Endothelial cell of umbilical vein (primary cell): ENCODE measurements around the gene CYFIP2. TPM values are rescaled to one million over a fixed set of nuclear protein-coding genes. Genes with fewer than 3 reads are reported as not detected.

ENCODE experiments used
- BruUV-seq: library from RNA; stranded (reverse); fragments of 400-500 nt; replicated peaks from 2 replicates; lab custom pipeline; 2021; lab: Mats Ljungman, UMichigan
- CTCF ChIA-PET: fragments of 300-600, 350-600 bp; sonication (Branson Sonifier 250); formaldehyde crosslinking; loops from one replicate; lab custom pipeline; 2021; ENCODE audit warnings: antibody characterized with exemption, inconsistent platforms; lab: Charles Lee
- POLR2A ChIA-PET: fragments of 300-600, 350-600 bp; sonication (Branson Sonifier 250); formaldehyde crosslinking; loops from one replicate; lab custom pipeline; 2021; ENCODE audit warnings: antibody characterized with exemption, inconsistent platforms; lab: Charles Lee
- DNase-seq: peaks from one replicate; pipeline ENCODE4 v3.0.0-alpha.2; 2011; ENCODE audit warnings: low read depth, low spot score
- FAIRE-seq: peaks from 2 replicates; lab custom pipeline; 2011; peaks lifted over from hg19 to GRCh38; lab: Jason Lieb, UNC
- H2AFZ ChIP-seq: 2 replicates; pipeline ENCODE4 v1.6.0; 2012; ENCODE audit warnings: low read depth, low read length, control low read depth, inconsistent platforms
- H3K27ac ChIP-seq: 2 replicates; pipeline ENCODE4 v1.5.1; 2011; ENCODE audit warnings: low read depth, mild to moderate bottlenecking, control low read depth, low read length, moderate library complexity; ENCODE audit not compliant: insufficient read depth
- H3K27me3 ChIP-seq, 2 experiments: 2 replicates each; pipeline versions ENCODE4 v1.6.0 to v1.6.1; 2011; ENCODE audit warnings: low read length in 2 of 2, mixed read lengths in 1 of 2; ENCODE audit not compliant: control insufficient read depth in 2 of 2, insufficient read depth in 2 of 2
- H3K36me3 ChIP-seq, 2 experiments: 2 replicates in 1 of 2; 3 replicates in 1 of 2; pipeline ENCODE4 v1.5.1; 2011; ENCODE audit warnings: low read length in 2 of 2, mild to moderate bottlenecking in 1 of 2, moderate library complexity in 1 of 2; ENCODE audit not compliant: control insufficient read depth in 2 of 2, insufficient read depth in 2 of 2; ENCODE audit errors: extremely low read depth in 1 of 2
- H3K4me1 ChIP-seq: 3 replicates; pipeline ENCODE4 v1.5.1; 2011; ENCODE audit warnings: mild to moderate bottlenecking, low read length; ENCODE audit not compliant: control insufficient read depth, insufficient read depth; ENCODE audit errors: extremely low read depth
- H3K4me2 ChIP-seq: 2 replicates; pipeline ENCODE4 v1.6.1; 2011; ENCODE audit warnings: low read length, control low read depth, mixed read lengths; ENCODE audit not compliant: insufficient read depth
- H3K4me3 ChIP-seq, 3 experiments: fragments of 200-600 bp in 1 of 3; sonication (generic), shearing (Covaris generic) in 1 of 3; replicated peaks in 1 of 3; 2 replicates each; pipeline ENCODE4 v1.5.1; 2011 to 2016; ENCODE audit warnings: control low read depth in 3 of 3, low read length in 3 of 3, mild to moderate bottlenecking in 2 of 3, inconsistent platforms in 1 of 3, low read depth in 1 of 3, moderate library complexity in 1 of 3; ENCODE audit not compliant: insufficient read depth in 1 of 3
- H3K79me2 ChIP-seq: 2 replicates; pipeline ENCODE4 v1.6.0; 2012; ENCODE audit warnings: low read length, inconsistent platforms; ENCODE audit not compliant: control insufficient read depth, insufficient read depth
- H3K9ac ChIP-seq: replicated peaks from 2 replicates; pipeline ENCODE3; 2011; ENCODE audit warnings: low read length, control low read depth; ENCODE audit not compliant: insufficient read depth; ENCODE audit errors: extremely low read depth
- H3K9me1 ChIP-seq: replicated peaks from 3 replicates; pipeline ENCODE4 v1.6.0; 2011; ENCODE audit warnings: mild to moderate bottlenecking, low read length; ENCODE audit not compliant: control insufficient read depth, insufficient read depth; ENCODE audit errors: extremely low read depth
- H3K9me3 ChIP-seq: replicated peaks from 2 replicates; pipeline ENCODE4 v1.5.1; 2012; ENCODE audit warnings: low read length, inconsistent platforms; ENCODE audit not compliant: control insufficient read depth, insufficient read depth
- H4K20me1 ChIP-seq: replicated peaks from 2 replicates; pipeline ENCODE3; 2011; ENCODE audit warnings: mild to moderate bottlenecking, low read length; ENCODE audit not compliant: control insufficient read depth, insufficient read depth; ENCODE audit errors: extremely low read depth
- CTCF ChIP-seq, 2 donors: IDR thresholded peaks; 1 replicate in 1 of 2; 2 replicates in 1 of 2; pipeline ENCODE4 v1.5.1; 2011; ENCODE audit warnings: low read length in 2 of 2, mild to moderate bottlenecking in 2 of 2, moderate library complexity in 2 of 2, control low read depth in 1 of 2, inconsistent platforms in 1 of 2, low read depth in 1 of 2; ENCODE audit not compliant: insufficient read depth in 1 of 2; ENCODE audit errors: extremely low read depth in 1 of 2
- EZH2 ChIP-seq: IDR thresholded peaks from 2 replicates; pipeline ENCODE4 v1.6.1; 2012; ENCODE audit warnings: borderline replicate concordance, low read depth, mild to moderate bottlenecking, moderate library complexity, low read length, inconsistent platforms; ENCODE audit not compliant: severe bottlenecking
- FOS ChIP-seq: IDR thresholded peaks from 2 replicates; pipeline ENCODE4 v1.6.1; 2011; ENCODE audit warnings: mild to moderate bottlenecking, low read length, moderate library complexity, borderline replicate concordance; ENCODE audit not compliant: insufficient read depth
- GATA2 ChIP-seq: IDR thresholded peaks from 2 replicates; pipeline ENCODE4 v1.7.0; 2011; ENCODE audit warnings: low read depth, mild to moderate bottlenecking, moderate library complexity, mixed read lengths, low read length; ENCODE audit not compliant: insufficient read length, insufficient read depth
- dilution Hi-C: fragments of 300-500 bp; cut with MboI; formaldehyde crosslinking; loops from one replicate; pipeline ENCODE4 v1.15.0; 2019; ENCODE audit warnings: low sequenced_read_pairs; ENCODE audit not compliant: extremely low pct_ligation_motif_present
- intact Hi-C: fragments of 100-400 bp; cut with micrococcal nuclease; formaldehyde crosslinking; loops from one replicate; pipeline ENCODE4 v1.10.0; 2022
- polyA plus RNA-seq, 4 experiments: library from polyadenylated mRNA; depleted of rRNA in 3 of 4; stranded (reverse) in 3 of 4; unstranded in 1 of 4; fragments of >200 nt; gene quantifications; 2 replicates each; pipeline versions ENCODE4 v1.2.1 to v1.2.3, GENCODE V29; 2011 to 2012; ENCODE audit warnings: missing spikeins in 1 of 4
- total RNA-seq: library from RNA; stranded (reverse); gene quantifications from 2 replicates; pipeline ENCODE4 v1.2.3, GENCODE V29; 2021
- TF ChIP-seq, protein P1 (sequence below): IDR thresholded peaks from 2 replicates; pipeline ENCODE4 v1.6.1; 2011; ENCODE audit not compliant: insufficient read depth, insufficient read length

The CYFIP2 gene
- total and polyA plus RNA-seq, 2 donors (not counting 3 experiments of a cell fraction or from before 2014, with no cell fraction given) = 9.2 to 22.4 TPM

DNA sequence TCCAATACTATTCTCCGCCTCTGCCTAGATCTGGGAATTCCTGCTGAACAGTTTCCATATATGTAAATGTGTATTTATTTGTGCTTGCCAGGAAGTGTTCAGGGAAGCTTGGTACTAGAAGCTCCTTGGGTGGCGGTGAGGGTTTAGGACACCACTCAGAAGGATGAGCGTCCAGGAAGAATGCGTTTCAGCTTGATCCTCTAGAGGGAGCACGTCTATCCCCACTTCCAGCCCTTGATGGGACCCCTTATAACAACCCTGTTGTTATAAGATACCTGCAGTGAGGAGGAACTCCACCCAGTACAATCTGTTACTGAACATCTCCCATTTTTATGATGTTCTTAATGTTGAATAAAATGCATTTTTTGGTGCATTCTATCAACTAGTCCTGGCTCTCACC is 88.9 kb downstream of the CYFIP2 start:
- Histone ChIP-seq H3K36me3 (no peaks in the 10 kb centered on the region), H3K9ac (no peak overlapping the region), H3K4me1 (peaks cover 13% of the 10 kb centered on the region), H2AFZ (no peak overlapping the region), H3K9me1 (no peaks in the 10 kb centered on the region), H3K27me3 (no peaks in the 10 kb centered on the region), H3K79me2 (no peaks in the 10 kb centered on the region), H3K4me2 (no peak overlapping the region), H3K9me3 (no peaks in the 10 kb centered on the region), H4K20me1 (no peaks in the 10 kb centered on the region), H3K27ac (no peak overlapping the region), H3K4me3 (no peak overlapping the region)
- no peak for DNase-seq
- FAIRE-seq = no peak
- TF ChIP-seq GATA2 (no peak), EZH2 (no peak), CTCF (IDR thresholded peaks at IDR 0.05; ENCODE audit: extremely low read depth in 1 of 2, insufficient read depth in 1 of 2, low read depth in 1 of 2, low read length in 2 of 2) (peak; percentile 17 to 31), FOS (no peak)
- TF ChIP-seq, protein P1, sequence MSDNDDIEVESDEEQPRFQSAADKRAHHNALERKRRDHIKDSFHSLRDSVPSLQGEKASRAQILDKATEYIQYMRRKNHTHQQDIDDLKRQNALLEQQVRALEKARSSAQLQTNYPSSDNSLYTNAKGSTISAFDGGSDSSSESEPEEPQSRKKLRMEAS = no peak
- CTCF ChIA-PET = interaction anchor here (0.6 to 5.2 kb wide), 8 partner anchors 10 to 389 kb away, joined by 3 to 36 read pairs (median 4); partner anchors contain the start of gene LSM11
- dilution Hi-C loops (no loop called here), intact Hi-C loops (no loop called here)
- BruUV-seq = no TSS peak
- POLR2A ChIA-PET = no interaction called here
